CD14-positive monocyte (primary cell): ENCODE measurements around the gene HSPA14. TPM values are rescaled to one million over a fixed set of nuclear protein-coding genes. Genes with fewer than 3 reads are reported as not detected.

ENCODE experiments used
- DNase-seq, 3 donors: peaks; one replicate each; pipeline ENCODE4 v3.0.0-alpha.2; 2011 to 2022
- H2AFZ ChIP-seq: 2 replicates; pipeline ENCODE4 v1.6.0; 2012; ENCODE audit warnings: mild to moderate bottlenecking, low read depth, low read length, inconsistent platforms; ENCODE audit not compliant: insufficient read depth, poor library complexity, severe bottlenecking
- H3K27ac ChIP-seq, 2 donors: 1 replicate in 1 of 2; 2 replicates in 1 of 2; pipeline ENCODE4 v1.5.1; 2012 to 2013; ENCODE audit warnings: low read length in 2 of 2, control low read depth in 1 of 2, inconsistent platforms in 1 of 2, low read depth in 1 of 2, mild to moderate bottlenecking in 1 of 2
- H3K27me3 ChIP-seq, 2 donors: one replicate each; pipeline versions ENCODE4 v1.6.0 to v1.6.1; 2011 to 2013; ENCODE audit warnings: low read length in 2 of 2; ENCODE audit not compliant: control insufficient read depth in 2 of 2, insufficient read depth in 2 of 2
- H3K36me3 ChIP-seq, 2 donors: replicated peaks in 1 of 2; 1 replicate in 1 of 2; 2 replicates in 1 of 2; pipeline versions ENCODE4 v1.5.1 to v1.6.1; 2012 to 2013; ENCODE audit warnings: low read length in 2 of 2, control low read depth in 1 of 2, inconsistent platforms in 1 of 2, mild to moderate bottlenecking in 1 of 2; ENCODE audit not compliant: insufficient read depth in 2 of 2, control insufficient read depth in 1 of 2
- H3K4me1 ChIP-seq, 2 donors: 1 replicate in 1 of 2; 2 replicates in 1 of 2; pipeline versions ENCODE4 v1.5.1 to v1.6.1; 2012 to 2013; ENCODE audit warnings: low read length in 2 of 2, control low read depth in 1 of 2, inconsistent platforms in 1 of 2, mild to moderate bottlenecking in 1 of 2, moderate library complexity in 1 of 2; ENCODE audit not compliant: insufficient read depth in 2 of 2, control insufficient read depth in 1 of 2
- H3K4me2 ChIP-seq: replicated peaks from 2 replicates; pipeline ENCODE3; 2012; ENCODE audit warnings: low read length, moderate library complexity, mild to moderate bottlenecking; ENCODE audit not compliant: poor library complexity, severe bottlenecking; ENCODE audit errors: extremely low read depth
- H3K4me3 ChIP-seq, 3 experiments: fragments of 200-600 bp in 1 of 3; sonication (generic) in 1 of 3; replicated peaks in 1 of 3; 1 replicate in 2 of 3; 2 replicates in 1 of 3; pipeline ENCODE4 v1.5.1; 2011 to 2013; ENCODE audit warnings: low read length in 3 of 3, mild to moderate bottlenecking in 3 of 3, control low read depth in 2 of 3, low read depth in 2 of 3, inconsistent platforms in 1 of 3, moderate library complexity in 1 of 3
- H3K79me2 ChIP-seq: 2 replicates; pipeline ENCODE4 v1.6.0; 2012; ENCODE audit warnings: mild to moderate bottlenecking, control low read depth, inconsistent platforms, low read length, moderate library complexity; ENCODE audit not compliant: insufficient read depth
- H3K9ac ChIP-seq: 2 replicates; pipeline ENCODE4 v1.6.0; 2017; ENCODE audit warnings: low read length, mild to moderate bottlenecking; ENCODE audit not compliant: insufficient read depth, poor library complexity, severe bottlenecking
- H3K9me3 ChIP-seq, 2 donors: replicated peaks in 1 of 2; 1 replicate in 1 of 2; 2 replicates in 1 of 2; pipeline versions ENCODE4 v1.5.1 to v1.6.1; 2012 to 2013; ENCODE audit warnings: low read length in 2 of 2, control low read depth in 1 of 2; ENCODE audit not compliant: control insufficient read depth in 1 of 2, insufficient read depth in 1 of 2
- H4K20me1 ChIP-seq: 2 replicates; pipeline ENCODE4 v1.6.0; 2012; ENCODE audit warnings: mild to moderate bottlenecking, low read length, control low read depth, moderate library complexity; ENCODE audit not compliant: insufficient read depth
- H3K27ac Mint-ChIP-seq, 7 donors: one replicate each; pipeline ENCODE4 v1.8.0; 2020; ENCODE audit warnings: mild to moderate bottlenecking in 7 of 7, mixed read lengths in 7 of 7, moderate library complexity in 6 of 7, inconsistent platforms in 2 of 7
- H3K27me3 Mint-ChIP-seq, 3 donors: one replicate each; pipeline ENCODE4 v1.8.0; 2021 to 2022; ENCODE audit warnings: low read depth in 3 of 3, mild to moderate bottlenecking in 3 of 3, mixed read lengths in 3 of 3, moderate library complexity in 3 of 3, inconsistent platforms in 1 of 3
- H3K36me3 Mint-ChIP-seq, 2 donors: one replicate each; pipeline ENCODE4 v1.8.0; 2020; ENCODE audit warnings: mixed read lengths in 2 of 2, inconsistent platforms in 1 of 2, mild to moderate bottlenecking in 1 of 2
- H3K4me1 Mint-ChIP-seq: one replicate; pipeline ENCODE4 v1.8.0; 2020; ENCODE audit warnings: mild to moderate bottlenecking, mixed read lengths
- H3K4me3 Mint-ChIP-seq, 2 donors: one replicate each; pipeline ENCODE4 v1.8.0; 2020; ENCODE audit warnings: mild to moderate bottlenecking in 2 of 2, mixed read lengths in 2 of 2, moderate library complexity in 1 of 2
- H3K9me3 Mint-ChIP-seq, 7 donors: one replicate each; pipeline ENCODE4 v1.8.0; 2020 to 2022; ENCODE audit warnings: mixed read lengths in 7 of 7, mild to moderate bottlenecking in 6 of 7, moderate library complexity in 6 of 7, inconsistent platforms in 2 of 7
- WGBS: methylation state at CpG from one replicate; pipeline ENCODE4 v1.1.5; 2013; ENCODE audit warnings: missing lambda C conversion rate; ENCODE audit not compliant: insufficient coverage; 5-methylcytosine and 5-hydroxymethylcytosine counted together
- intact Hi-C, 2 donors: fragments of 100-400 bp; cut with micrococcal nuclease; formaldehyde crosslinking; loops; one replicate each; pipeline versions ENCODE4 v1.15.0 to v1.15.1; 2023
- polyA minus RNA-seq: library from RNA; depleted of rRNA, polyadenylated mRNA; stranded (reverse); fragments of >200 nt; gene quantifications from 2 replicates; pipeline ENCODE4 v1.2.3, GENCODE V29; 2012
- polyA plus RNA-seq, 3 donors: library from polyadenylated mRNA; depleted of rRNA in 1 of 3; unstranded in 2 of 3; stranded (reverse) in 1 of 3; fragments of 300-500 nt in 2 of 3; fragments of >200 nt in 1 of 3; fragmentation: Illumina TruSeq in 2 of 3; gene quantifications; 1 replicate in 2 of 3; 2 replicates in 1 of 3; pipeline ENCODE4 v1.2.3, GENCODE V29; 2012 to 2021
- total RNA-seq, 12 experiments: library from RNA in 1 of 12; stranded (reverse) in 1 of 12; fragments of 120-200 nt in 1 of 12; gene quantifications; one replicate each; pipeline ENCODE4 v1.2.4 and lab custom pipeline; 2013 to 2026; ENCODE audit warnings: mixed read lengths in 6 of 12, inconsistent platforms in 1 of 12
- TF ChIP-seq, protein P1 (sequence below): fragments of 200-600 bp; IDR thresholded peaks from one replicate; pipeline ENCODE4 v1.8.0; 2022; ENCODE audit warnings: antibody characterized with exemption, mild to moderate bottlenecking

HSPA14 gene, protein sequence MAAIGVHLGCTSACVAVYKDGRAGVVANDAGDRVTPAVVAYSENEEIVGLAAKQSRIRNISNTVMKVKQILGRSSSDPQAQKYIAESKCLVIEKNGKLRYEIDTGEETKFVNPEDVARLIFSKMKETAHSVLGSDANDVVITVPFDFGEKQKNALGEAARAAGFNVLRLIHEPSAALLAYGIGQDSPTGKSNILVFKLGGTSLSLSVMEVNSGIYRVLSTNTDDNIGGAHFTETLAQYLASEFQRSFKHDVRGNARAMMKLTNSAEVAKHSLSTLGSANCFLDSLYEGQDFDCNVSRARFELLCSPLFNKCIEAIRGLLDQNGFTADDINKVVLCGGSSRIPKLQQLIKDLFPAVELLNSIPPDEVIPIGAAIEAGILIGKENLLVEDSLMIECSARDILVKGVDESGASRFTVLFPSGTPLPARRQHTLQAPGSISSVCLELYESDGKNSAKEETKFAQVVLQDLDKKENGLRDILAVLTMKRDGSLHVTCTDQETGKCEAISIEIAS
- total RNA-seq (2013) = 20.0 TPM
- 10 to 100 TPM; 10.4 to 19.3 (median 15.4) TPM for polyA plus RNA-seq
- polyA minus RNA-seq = 4.2 TPM in 2 replicates
- total RNA-seq (lab: John Stamatoyannopoulos, UW) = 3.4 to 17.0 (median 11.6) reads per million in 11 experiments

DNA sequence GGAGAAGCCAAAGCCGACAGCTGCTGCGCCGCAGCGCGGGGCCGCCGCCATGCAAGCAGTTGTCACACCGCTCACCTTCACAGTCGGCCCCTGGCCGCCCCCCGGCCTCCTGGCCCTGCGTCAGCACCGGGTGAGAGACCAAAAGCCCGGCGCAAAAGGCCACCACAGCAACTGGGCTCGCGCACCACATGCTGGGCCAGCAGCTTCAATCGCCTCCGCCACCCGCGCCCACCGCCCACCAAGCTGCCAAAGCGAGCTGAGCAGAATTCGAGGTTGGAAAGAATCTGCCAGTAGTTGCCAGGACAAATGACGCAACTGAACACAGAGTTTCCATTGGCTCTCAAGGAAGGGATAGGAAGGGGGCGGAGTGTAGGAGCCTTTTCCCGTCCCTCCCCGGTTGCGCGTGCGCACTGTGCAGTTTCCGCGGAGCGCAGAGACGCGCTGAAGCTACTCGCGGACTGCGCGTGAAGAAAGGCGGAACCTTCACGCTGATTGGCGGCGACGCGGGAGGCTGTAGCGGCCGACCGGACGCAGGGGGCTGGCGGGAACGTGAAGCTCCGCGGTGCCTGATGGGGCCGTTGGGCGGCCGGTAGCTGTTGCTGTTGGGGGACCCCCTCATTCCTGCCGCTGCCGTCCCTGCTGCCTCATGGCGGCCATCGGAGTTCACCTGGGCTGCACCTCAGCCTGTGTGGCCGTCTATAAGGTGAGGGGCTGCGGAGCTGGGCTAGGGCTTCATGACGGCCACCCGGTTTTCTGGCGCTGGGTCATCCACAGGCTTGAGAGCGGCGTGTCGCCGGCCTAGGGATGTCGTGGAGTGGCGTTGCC lies at the start of gene HSPA14, which contains the start of the genes CDNF and MSANTD7:
Gene HSPA14, plus strand, starts transcription at position 550 of the 825 bp plus-strand sequence. Its CDS starts 97 bp downstream, at position 647.
Gene CDNF, minus strand, starts transcription at position 281 of the 825 bp plus-strand sequence. Its CDS starts 91 bp downstream, at position 190.
Gene MSANTD7, plus strand, starts transcription at position 550 of the 825 bp plus-strand sequence. CDS start 3,979 bp downstream, outside the sequence.
- H3K9me3 ChIP-seq = no peaks in the 10 kb centered on the region
- H3K36me3 ChIP-seq = peaks cover 19 to 27% of the 10 kb centered on the region in 2 donors
- peak within 1 kb of the TSS; percentile 71 to 84 for H3K27ac ChIP-seq
- H3K27me3 Mint-ChIP-seq = peaks cover 0 to 1% (median 0%) of the 10 kb centered on the region in 3 donors
- no peaks in the 10 kb centered on the region for H4K20me1 ChIP-seq
- peaks cover 18 to 21% of the 10 kb centered on the region in 2 donors for H3K4me1 ChIP-seq
- H3K79me2 ChIP-seq = peaks cover 41% of the 10 kb centered on the region
- intact Hi-C loops = loop anchor here (2.0 to 10.0 kb wide), 7 partner anchors 41 to 336 kb away; partner anchors contain the start of genes DCLRE1C (in 2 of the 2), MEIG1 (in 1 of the 2), RPP38 (in 1 of the 2) and SUV39H2 (in 1 of the 2)
- no peaks in the 10 kb centered on the region for H3K9me3 Mint-ChIP-seq
- no peaks in the 10 kb centered on the region for H3K27me3 ChIP-seq
- peak within 1 kb of the TSS; percentile 98 for H2AFZ ChIP-seq
- peaks cover 18% of the 10 kb centered on the region for H3K4me1 Mint-ChIP-seq
- peak within 1 kb of the TSS; percentile 89 for H3K9ac ChIP-seq
- peak within 1 kb of the TSS; percentile 93 to 94 for H3K4me3 Mint-ChIP-seq
- H3K27ac Mint-ChIP-seq = peak within 1 kb of the TSS; percentile 87 to 97 (median 94)
- peak within 1 kb of the TSS; percentile 92 for H3K4me2 ChIP-seq
- H3K4me3 ChIP-seq = peak within 1 kb of the TSS; percentile 77 to 96 (median 88)
- peaks cover 27 to 31% of the 10 kb centered on the region in 2 donors for H3K36me3 Mint-ChIP-seq
- WGBS = under 1% methylated on average over 72 of the region's 72 CpGs
- TF ChIP-seq, protein P1, sequence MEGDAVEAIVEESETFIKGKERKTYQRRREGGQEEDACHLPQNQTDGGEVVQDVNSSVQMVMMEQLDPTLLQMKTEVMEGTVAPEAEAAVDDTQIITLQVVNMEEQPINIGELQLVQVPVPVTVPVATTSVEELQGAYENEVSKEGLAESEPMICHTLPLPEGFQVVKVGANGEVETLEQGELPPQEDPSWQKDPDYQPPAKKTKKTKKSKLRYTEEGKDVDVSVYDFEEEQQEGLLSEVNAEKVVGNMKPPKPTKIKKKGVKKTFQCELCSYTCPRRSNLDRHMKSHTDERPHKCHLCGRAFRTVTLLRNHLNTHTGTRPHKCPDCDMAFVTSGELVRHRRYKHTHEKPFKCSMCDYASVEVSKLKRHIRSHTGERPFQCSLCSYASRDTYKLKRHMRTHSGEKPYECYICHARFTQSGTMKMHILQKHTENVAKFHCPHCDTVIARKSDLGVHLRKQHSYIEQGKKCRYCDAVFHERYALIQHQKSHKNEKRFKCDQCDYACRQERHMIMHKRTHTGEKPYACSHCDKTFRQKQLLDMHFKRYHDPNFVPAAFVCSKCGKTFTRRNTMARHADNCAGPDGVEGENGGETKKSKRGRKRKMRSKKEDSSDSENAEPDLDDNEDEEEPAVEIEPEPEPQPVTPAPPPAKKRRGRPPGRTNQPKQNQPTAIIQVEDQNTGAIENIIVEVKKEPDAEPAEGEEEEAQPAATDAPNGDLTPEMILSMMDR = no peak
- DNase-seq = peak; percentile 99 to 100 (median 100)
